Fibroblast of lung (primary cell): ENCODE measurements around the gene GGA3. TPM values are rescaled to one million over a fixed set of nuclear protein-coding genes. Genes with fewer than 3 reads are reported as not detected.

Experiments used
- DNase-seq, 2 donors: peaks; one replicate each; pipeline versions ENCODE4 v3.0.0 to v3.0.0-alpha.2; 2010; ENCODE audit warnings: low read depth in 2 of 2
- H2AFZ ChIP-seq: 2 replicates; pipeline ENCODE4 v1.5.1; 2012; ENCODE audit warnings: low read length, control low read depth, inconsistent platforms
- H3K27ac ChIP-seq: 2 replicates; pipeline ENCODE4 v1.5.1; 2011; ENCODE audit warnings: low read length, control low read depth; ENCODE audit not compliant: insufficient read depth
- H3K27me3 ChIP-seq: 2 replicates; pipeline ENCODE4 v1.5.1; 2011; ENCODE audit warnings: mild to moderate bottlenecking, low read length; ENCODE audit not compliant: control insufficient read depth, insufficient read depth
- H3K36me3 ChIP-seq: 2 replicates; pipeline ENCODE4 v1.5.1; 2011; ENCODE audit warnings: low read length; ENCODE audit not compliant: control insufficient read depth, insufficient read depth
- H3K4me1 ChIP-seq: 2 replicates; pipeline ENCODE4 v1.5.1; 2011; ENCODE audit warnings: low read length; ENCODE audit not compliant: control insufficient read depth, insufficient read depth; ENCODE audit errors: extremely low read depth
- H3K4me2 ChIP-seq: 2 replicates; pipeline ENCODE4 v1.5.1; 2011; ENCODE audit warnings: low read length, control low read depth; ENCODE audit not compliant: insufficient read depth; ENCODE audit errors: extremely low read depth
- H3K4me3 ChIP-seq, 4 experiments: fragments of 200-600 bp in 1 of 4; sonication (generic) in 1 of 4; replicated peaks in 1 of 4; 2 replicates each; pipeline ENCODE4 v1.5.1; 2011 to 2016; ENCODE audit warnings: low read length in 4 of 4, low read depth in 3 of 4, mild to moderate bottlenecking in 3 of 4, control low read depth in 2 of 4, inconsistent platforms in 1 of 4, mixed read lengths in 1 of 4; ENCODE audit not compliant: insufficient read depth in 1 of 4; ENCODE audit errors: control extremely low read depth in 1 of 4
- H3K79me2 ChIP-seq: 2 replicates; pipeline ENCODE4 v1.5.1; 2012; ENCODE audit warnings: mild to moderate bottlenecking, low read length, inconsistent platforms; ENCODE audit not compliant: control insufficient read depth, insufficient read depth
- H3K9ac ChIP-seq: 2 replicates; pipeline ENCODE4 v1.5.1; 2011; ENCODE audit warnings: mild to moderate bottlenecking, low read length, control low read depth; ENCODE audit not compliant: insufficient read depth
- H3K9me3 ChIP-seq: 2 replicates; pipeline ENCODE4 v1.5.1; 2012; ENCODE audit warnings: low read depth, low read length; ENCODE audit not compliant: control insufficient read depth, insufficient read depth
- H4K20me1 ChIP-seq: 2 replicates; pipeline ENCODE4 v1.5.1; 2011; ENCODE audit warnings: low read length; ENCODE audit not compliant: control insufficient read depth, insufficient read depth; ENCODE audit errors: extremely low read depth
- CTCF ChIP-seq, 2 donors: IDR thresholded peaks in 1 of 2; conservative IDR thresholded peaks in 1 of 2; 1 replicate in 1 of 2; 2 replicates in 1 of 2; pipeline ENCODE4 v1.5.1; 2011 to 2012; ENCODE audit warnings: low read length in 2 of 2, control low read depth in 1 of 2, inconsistent platforms in 1 of 2, low read depth in 1 of 2, mild to moderate bottlenecking in 1 of 2
- EZH2 ChIP-seq: IDR thresholded peaks from 2 replicates; pipeline ENCODE4 v1.5.1; 2012; ENCODE audit warnings: low read length, control low read depth, mild to moderate bottlenecking; ENCODE audit errors: missing control alignments
- polyA plus RNA-seq, 2 donors: library from polyadenylated mRNA; depleted of rRNA in 1 of 2; stranded (reverse) in 1 of 2; unstranded in 1 of 2; fragments of >200 nt; gene quantifications; 2 replicates each; pipeline ENCODE4 v1.2.1, GENCODE V29; 2011 to 2012; ENCODE audit warnings: missing spikeins in 1 of 2
- total RNA-seq: library from RNA; depleted of rRNA; stranded (reverse); fragments of >200 nt; gene quantifications from 2 replicates; pipeline ENCODE4 v1.2.1, GENCODE V29; 2014

Gene GGA3
- total and polyA plus RNA-seq, 2 donors (not counting 1 experiment from before 2014, with no cell fraction given), result 13.0 to 14.4 TPM

DNA sequence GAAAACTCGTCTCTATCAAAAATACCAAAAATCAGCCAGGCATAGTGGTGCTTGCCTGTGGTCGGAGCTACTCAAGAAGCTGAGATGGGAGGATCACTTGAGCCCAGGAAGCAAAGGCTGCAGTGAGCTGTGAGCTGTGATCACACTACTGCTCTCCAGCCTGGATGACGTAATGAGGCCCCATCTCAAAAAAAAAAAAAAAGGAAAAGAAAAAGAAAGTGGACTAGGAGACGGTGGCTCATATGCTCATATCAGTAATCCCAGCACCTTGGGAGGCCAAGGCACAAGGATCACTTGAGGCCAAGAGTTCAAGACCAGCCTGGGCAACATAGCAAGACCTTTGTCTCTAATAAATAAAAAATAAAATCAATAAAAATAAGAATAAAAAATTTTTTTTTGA is 69.8 kb downstream of the GGA3 start:
- no peaks in the 10 kb centered on the region for H3K36me3 ChIP-seq
- no peak overlapping the region for H3K9ac ChIP-seq
- H2AFZ ChIP-seq, result no peak overlapping the region
- no peak overlapping the region for H3K4me2 ChIP-seq
- no peaks in the 10 kb centered on the region for H3K27me3 ChIP-seq
- no peak overlapping the region for H3K4me3 ChIP-seq
- peaks cover 3% of the 10 kb centered on the region for H3K4me1 ChIP-seq
- no peaks in the 10 kb centered on the region for H4K20me1 ChIP-seq
- no peaks in the 10 kb centered on the region for H3K79me2 ChIP-seq
- peak; percentile 27 to 50 for DNase-seq
- H3K27ac ChIP-seq, result no peak overlapping the region
- TF ChIP-seq EZH2 (no peak), CTCF (conservative IDR thresholded peaks at IDR 0.05 in 1 of 2, IDR thresholded peaks at IDR 0.05 in 1 of 2; ENCODE audit: low read depth in 1 of 2, low read length in 2 of 2) (no peak)
- no peaks in the 10 kb centered on the region for H3K9me3 ChIP-seq

DNA sequence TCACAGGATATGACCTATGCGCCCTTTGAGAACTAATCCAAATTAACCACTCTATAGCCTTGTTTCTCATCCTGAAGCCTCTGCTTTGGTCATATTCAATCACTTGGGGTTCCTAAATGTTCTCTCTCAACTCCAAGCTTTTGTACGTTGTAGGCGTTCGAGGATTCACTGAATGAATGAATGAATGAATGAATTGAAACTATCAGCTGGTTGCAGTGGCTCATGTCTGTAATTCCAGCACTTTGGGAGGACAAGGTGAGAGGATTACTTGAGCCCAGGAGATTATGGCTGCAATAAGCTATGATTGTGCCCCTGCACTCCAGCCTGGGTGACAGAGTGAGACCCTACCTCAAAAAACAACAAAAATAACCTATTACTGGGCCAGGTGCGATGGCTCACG is 72.8 kb downstream of the GGA3 start:
- TF ChIP-seq EZH2, result no peak
- no peak for TF ChIP-seq CTCF (conservative IDR thresholded peaks at IDR 0.05 in 1 of 2, IDR thresholded peaks at IDR 0.05 in 1 of 2; ENCODE audit: low read depth in 1 of 2, low read length in 2 of 2)
- Histone ChIP-seq H4K20me1 (no peaks in the 10 kb centered on the region), H2AFZ (no peak overlapping the region), H3K27ac (no peak overlapping the region), H3K4me3 (no peak overlapping the region), H3K36me3 (no peaks in the 10 kb centered on the region), H3K9me3 (no peaks in the 10 kb centered on the region), H3K9ac (no peak overlapping the region), H3K4me2 (no peak overlapping the region), H3K4me1 (peaks cover 3% of the 10 kb centered on the region), H3K27me3 (no peaks in the 10 kb centered on the region), H3K79me2 (no peaks in the 10 kb centered on the region)
- no peak for DNase-seq

Other genes with a start within 250 kb of the GGA3 start
- gene MRPL58, start 248.9 kb downstream of the GGA3 start, total RNA-seq, result 26.5 and 35.2 TPM in 2 replicates
- 49.1 and 60.8 TPM in 2 replicates for gene MRPL58, start 248.9 kb downstream of the GGA3 start, polyA plus RNA-seq
- 258 and 317 TPM in 2 replicates for gene ATP5PD, start 214.6 kb downstream of the GGA3 start, total RNA-seq
- gene ATP5PD, start 214.6 kb downstream of the GGA3 start, polyA plus RNA-seq, result 442 and 521 TPM in 2 replicates
- 17.5 and 17.7 TPM in 2 replicates for gene KCTD2, start 214.4 kb downstream of the GGA3 start, total RNA-seq
- gene KCTD2, start 214.4 kb downstream of the GGA3 start, polyA plus RNA-seq, result 29.5 and 35.8 TPM in 2 replicates
- 3.6 and 8.4 TPM in 2 replicates for gene SLC16A5, start 173.7 kb downstream of the GGA3 start, total RNA-seq
- gene SLC16A5, start 173.7 kb downstream of the GGA3 start, polyA plus RNA-seq, result 1.5 and 2.4 TPM in 2 replicates
- 2.8 and 3.1 TPM in 2 replicates for gene ARMC7, start 151.6 kb downstream of the GGA3 start, total RNA-seq
- gene ARMC7, start 151.6 kb downstream of the GGA3 start, polyA plus RNA-seq, result 5.7 and 5.9 TPM in 2 replicates
- gene NT5C, start 129.9 kb downstream of the GGA3 start, total RNA-seq, result 25.7 and 29.9 TPM in 2 replicates
- gene NT5C, start 129.9 kb downstream of the GGA3 start, polyA plus RNA-seq, result 18.6 and 21.6 TPM in 2 replicates
- 51.9 and 78.8 TPM in 2 replicates for gene JPT1, start 107.1 kb downstream of the GGA3 start, total RNA-seq
- gene JPT1, start 107.1 kb downstream of the GGA3 start, polyA plus RNA-seq, result 142 and 271 TPM in 2 replicates
- gene SUMO2, start 78.6 kb downstream of the GGA3 start, total RNA-seq, result 109 and 122 TPM in 2 replicates
- gene SUMO2, start 78.6 kb downstream of the GGA3 start, polyA plus RNA-seq, result 190 and 191 TPM in 2 replicates
- gene NUP85, start 55.9 kb downstream of the GGA3 start, total RNA-seq, result 18.5 and 21.3 TPM in 2 replicates
- gene NUP85, start 55.9 kb downstream of the GGA3 start, polyA plus RNA-seq, result 29.6 and 49.1 TPM in 2 replicates
- 44.7 and 51.5 TPM in 2 replicates for gene MRPS7, start 273 bp upstream of the GGA3 start, total RNA-seq
- gene MRPS7, start 273 bp upstream of the GGA3 start, polyA plus RNA-seq, result 44.2 and 62.8 TPM in 2 replicates
- gene MIF4GD, start 9.6 kb upstream of the GGA3 start, total RNA-seq, result 5.6 and 6.3 TPM in 2 replicates
- 10.3 and 11.4 TPM in 2 replicates for gene MIF4GD, start 9.6 kb upstream of the GGA3 start, polyA plus RNA-seq
- 7.4 and 9.7 TPM in 2 replicates for gene SLC25A19, start 27.8 kb upstream of the GGA3 start, total RNA-seq
- 5.1 and 8.4 TPM in 2 replicates for gene SLC25A19, start 27.8 kb upstream of the GGA3 start, polyA plus RNA-seq
- gene GRB2, start 144.1 kb upstream of the GGA3 start, total RNA-seq, result 56.0 and 68.9 TPM in 2 replicates
- 69.7 and 79.8 TPM in 2 replicates for gene GRB2, start 144.1 kb upstream of the GGA3 start, polyA plus RNA-seq
- gene TMEM94, start 195.0 kb upstream of the GGA3 start, total RNA-seq, result 19.8 and 35.0 TPM in 2 replicates
- gene TMEM94, start 195.0 kb upstream of the GGA3 start, polyA plus RNA-seq, result 18.3 and 25.2 TPM in 2 replicates